GM21360 (cell line): ENCODE results near the gene COL6A2.

Experiments used
- ATAC-seq: cut with Tn5 transposase; IDR thresholded peaks from one replicate; pipeline ENCODE4 v1.9.1; 2021; ENCODE audit warnings: mild to moderate bottlenecking, moderate library complexity; ENCODE audit not compliant: unreplicated experiment

COL6A2 gene

GRCh38 chr21:46111857-46112724, 14.2 kb downstream of the COL6A2 start:
- ATAC-seq: no peak

DNA sequence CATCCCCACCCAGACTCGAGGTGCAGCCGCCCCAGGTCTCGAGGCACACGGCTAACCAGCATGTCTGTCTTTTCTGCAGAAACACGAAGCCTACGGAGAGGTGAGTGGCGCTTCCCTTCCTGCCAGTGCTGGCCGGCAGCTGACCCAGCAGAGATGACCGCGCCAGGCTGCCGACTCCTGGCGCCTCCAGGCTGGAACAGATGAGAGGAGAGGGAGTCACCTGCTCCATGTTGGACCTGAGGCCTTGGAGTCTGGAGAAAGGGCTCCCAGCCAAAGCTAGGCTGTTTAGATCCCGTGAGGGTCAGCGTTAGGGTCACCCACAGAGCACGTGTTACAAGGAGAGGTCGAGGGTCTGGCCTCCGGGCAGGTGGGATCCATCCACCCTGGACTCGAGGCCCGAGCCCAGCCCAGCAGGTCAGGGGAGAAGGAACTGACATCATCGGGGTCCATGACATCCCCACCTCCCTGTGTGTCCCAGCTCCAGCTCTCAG, 14.9 kb downstream of the COL6A2 start:
- no peak for ATAC-seq

DNA sequence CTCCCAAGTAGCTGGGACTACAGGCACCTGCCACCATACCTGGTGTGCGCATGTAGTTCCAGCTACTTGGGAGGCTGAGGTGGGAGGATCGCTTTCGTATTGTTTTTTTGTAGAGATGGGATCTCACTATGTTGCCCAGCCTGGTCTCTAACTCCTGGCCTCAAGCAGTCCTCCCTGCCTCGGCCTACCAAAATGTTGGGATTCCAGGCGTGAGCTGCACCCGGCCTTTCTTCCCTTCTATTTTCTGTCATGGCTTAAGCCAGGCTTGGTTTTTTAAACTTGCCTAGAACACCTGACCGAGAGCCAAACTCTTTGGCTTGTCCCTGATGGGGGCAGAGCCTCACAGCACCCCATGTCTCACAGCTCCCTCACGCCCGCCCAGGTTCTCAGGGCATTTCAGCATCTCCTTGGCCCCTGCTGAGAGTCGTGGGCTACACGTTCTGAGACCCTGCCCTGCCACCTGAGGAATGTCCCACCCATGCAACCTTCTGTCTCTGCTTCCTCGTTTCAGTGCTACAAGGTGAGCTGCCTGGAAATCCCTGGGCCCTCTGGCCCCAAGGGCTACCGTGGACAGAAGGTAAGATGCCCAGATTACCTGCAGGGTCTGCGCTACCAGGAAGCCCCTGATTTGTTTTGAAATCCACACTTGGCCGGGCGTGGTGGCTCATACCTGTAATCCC, 15.7 kb downstream of the COL6A2 start:
- no peak for ATAC-seq

DNA sequence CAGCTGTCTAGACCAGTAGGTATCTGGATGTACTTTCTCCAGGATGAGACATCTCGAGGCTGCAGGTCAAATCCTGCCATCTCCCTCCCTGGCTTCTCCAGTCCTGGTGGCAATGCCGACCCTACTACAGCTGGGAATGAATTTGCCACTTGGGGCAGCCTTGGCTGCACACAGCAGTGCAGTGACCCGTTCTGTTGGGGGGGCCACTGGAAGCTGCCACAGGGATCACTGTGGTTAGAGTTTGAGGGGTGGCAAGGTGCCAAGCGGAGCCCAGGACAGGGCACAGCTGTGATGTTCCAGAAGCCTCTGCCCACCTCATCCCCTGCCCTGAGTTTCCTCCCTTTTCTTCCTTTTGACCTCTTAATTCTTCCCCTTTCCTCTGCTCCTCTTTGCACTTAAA, 17.1 kb downstream of the COL6A2 start:
- ATAC-seq: no peak

GRCh38 chr21:46115441-46116188, 17.7 kb downstream of the COL6A2 start:
- ATAC-seq: no peak

DNA sequence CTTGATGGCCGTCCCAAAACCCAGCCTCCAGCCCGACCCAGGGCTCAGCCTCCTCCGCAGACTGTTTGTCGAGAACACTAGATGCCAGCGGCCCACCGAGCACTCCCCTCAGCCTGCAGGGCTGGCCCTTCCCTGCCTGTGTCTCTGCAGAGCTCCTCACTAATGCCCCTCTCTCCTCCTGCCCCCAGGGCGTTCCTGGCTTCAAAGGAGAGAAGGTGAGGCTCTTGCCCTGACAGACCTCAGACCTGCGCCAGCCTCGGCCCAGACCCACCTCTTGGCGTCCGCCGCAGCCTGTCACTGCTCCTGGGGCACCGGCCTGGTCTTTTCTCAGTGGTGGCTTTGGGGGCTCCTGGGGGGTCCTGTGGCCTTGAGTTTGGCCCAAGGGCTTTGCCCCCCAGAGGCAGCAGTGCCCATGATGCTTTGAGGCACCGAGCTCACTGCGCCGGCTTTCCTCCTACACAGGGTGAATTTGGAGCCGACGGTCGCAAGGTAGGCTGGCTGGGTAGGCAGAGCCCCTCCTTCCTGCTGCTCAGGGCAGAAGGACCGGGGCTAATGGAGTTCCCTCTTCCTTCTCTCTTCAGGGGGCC, 18.4 kb downstream of the COL6A2 start:
- ATAC-seq: no peak

DNA sequence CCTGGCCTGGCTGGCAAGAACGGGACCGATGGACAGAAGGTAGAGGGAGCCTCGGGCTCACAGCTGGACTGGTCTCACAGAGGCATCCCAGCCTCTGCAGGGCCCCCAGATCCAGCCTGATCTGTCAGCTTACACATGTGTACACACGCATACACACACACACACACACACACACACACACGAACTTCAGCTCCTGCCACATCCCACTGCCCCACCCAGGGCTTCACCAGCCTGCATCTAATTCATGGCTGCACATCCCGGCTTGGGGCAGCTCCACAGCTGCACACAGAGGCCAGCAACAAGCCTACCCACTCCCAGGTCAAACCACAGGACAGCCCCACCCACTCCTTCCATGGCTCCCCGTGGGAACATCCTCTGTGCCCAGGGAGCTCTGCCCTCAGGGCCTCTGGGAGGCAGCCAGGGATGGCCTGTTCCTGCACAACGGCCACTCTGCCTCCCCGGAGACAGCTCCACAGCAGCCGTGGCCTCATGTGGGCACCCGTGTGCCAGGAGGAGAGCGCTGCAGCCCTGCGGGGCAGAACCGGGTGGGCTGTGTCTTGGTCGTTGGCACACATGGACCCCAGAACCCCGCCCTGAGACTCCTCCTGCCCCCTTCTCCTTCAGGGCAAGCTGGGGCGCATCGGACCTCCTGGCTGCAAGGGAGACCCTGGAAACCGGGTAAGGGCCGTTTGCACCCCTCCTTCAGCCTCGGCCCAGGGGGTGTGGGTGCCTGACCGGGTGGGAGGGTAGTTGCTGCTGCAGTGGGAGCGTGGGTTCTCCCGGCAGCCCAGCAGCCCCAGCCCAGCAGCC, 19.1 kb downstream of the COL6A2 start:
- no peak for ATAC-seq

DNA sequence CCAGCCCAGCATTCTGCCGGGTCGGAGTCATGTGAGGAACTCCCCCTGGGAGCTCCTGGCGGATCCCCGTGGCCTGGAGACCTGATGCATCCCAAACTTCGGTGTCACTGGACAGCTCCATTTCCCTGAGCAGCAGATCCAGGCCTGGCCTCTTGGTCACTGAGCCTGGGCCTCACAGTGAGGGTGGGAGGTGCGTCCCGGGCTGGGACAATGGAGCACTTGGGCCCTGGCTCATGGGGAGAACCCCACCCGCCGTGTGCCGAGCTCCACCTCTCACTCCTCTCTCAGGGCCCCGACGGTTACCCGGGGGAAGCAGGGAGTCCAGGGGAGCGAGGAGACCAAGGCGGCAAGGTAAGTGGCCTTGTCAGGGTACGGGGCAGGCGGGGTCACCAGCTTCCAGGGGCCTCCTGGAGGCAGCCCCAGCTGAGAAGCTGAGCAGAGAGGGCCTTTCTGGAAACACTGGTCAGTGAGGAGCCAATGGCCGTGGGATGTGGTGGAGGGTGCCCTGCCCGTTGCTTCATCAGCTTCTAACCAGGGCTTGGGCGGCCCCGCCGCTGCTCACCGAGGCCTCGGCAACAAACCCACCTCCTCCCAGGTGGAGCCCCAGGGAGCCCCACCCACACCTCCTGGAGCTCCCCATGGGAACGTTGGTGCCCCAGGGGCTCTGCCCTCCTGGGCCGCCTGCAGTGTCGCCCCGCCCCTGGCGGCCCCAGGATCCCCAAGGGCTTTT, 19.8 kb downstream of the COL6A2 start:
- ATAC-seq: no peak

- no peak for ATAC-seq
These were observed 20.6 kb downstream of the COL6A2 start for GRCh38 chr21:46118316-46119143.

GRCh38 chr21:46119144-46119636, 21.3 kb downstream of the COL6A2 start:
- ATAC-seq: no peak

DNA sequence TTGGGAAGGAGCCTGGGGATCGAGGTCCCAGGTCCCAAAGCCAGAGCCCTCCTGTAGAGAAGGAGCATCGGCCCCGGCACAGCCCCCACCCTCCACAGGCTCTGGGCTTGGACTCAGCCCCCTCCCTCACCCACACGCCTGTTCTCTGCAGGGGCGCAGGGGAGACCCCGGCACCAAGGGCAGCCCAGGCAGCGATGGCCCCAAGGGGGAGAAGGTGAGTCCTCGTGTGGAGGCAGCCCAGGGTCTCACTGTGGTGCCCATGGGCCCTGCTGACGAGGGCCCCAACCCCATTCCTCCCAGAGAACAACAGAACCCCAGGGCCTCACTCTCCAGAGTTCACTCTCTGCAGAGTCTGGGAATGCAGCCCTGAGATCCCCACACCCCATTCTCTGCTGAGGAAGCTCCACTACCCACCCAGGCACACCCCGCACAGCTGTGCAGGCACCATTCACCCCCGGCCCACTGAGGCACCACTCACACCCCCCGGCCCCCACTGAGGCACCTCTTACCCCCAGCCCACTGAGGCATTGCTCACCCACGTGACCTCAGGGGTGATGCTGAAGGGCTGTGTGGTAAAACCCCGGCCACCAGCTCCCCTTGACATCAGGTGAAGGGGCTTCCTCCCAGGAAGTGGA, 21.8 kb downstream of the COL6A2 start:
- no peak for ATAC-seq

- ATAC-seq: no peak
These were observed 22.7 kb downstream of the COL6A2 start for GRCh38 chr21:46120301-46121285.

DNA sequence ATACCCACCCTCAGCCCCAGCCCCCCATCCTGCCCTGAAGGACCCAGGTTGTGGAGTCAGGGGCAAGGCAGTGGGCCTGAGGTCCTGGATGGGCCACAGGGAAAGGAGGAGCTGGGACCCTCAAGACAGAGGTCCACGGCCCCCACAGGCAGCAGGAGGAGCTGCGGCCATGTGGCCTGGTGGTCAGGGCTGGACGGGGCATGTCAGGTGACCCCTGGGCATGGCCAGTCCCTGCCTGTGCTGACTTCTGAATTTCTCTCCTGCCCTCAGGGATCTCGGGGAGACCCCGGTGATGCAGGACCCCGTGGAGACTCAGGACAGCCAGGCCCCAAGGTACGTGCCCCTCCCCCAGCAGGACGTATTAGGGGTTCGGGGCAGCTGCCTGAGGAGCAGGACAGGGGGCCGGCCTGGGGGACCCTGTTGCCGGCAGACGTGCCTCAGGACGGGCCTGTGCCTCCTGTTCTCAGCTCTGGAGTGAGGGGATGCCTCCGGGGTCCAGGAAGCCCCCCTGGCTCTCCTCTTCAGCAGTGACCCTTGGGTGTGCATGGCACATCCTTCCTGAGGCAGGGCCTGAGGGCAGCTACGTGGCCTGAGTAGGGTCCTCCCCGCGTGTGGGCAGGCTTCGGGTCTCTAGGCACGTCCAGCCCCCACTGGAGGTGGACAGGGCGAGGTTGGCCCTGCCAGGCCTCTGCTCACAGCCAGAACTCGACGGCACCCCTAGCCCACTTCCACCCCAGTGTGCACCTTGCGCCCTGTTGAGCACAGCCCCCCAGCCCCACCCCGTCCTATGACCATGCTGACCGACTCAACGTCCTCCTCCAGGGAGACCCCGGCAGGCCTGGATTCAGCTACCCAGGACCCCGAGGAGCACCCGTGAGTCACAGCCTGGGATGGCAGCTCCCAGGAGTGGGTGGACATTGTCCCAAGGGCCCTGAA, 23.6 kb downstream of the COL6A2 start:
- no peak for ATAC-seq

GRCh38 chr21:46122237-46122671, 24.3 kb downstream of the COL6A2 start:
- ATAC-seq: no peak

DNA sequence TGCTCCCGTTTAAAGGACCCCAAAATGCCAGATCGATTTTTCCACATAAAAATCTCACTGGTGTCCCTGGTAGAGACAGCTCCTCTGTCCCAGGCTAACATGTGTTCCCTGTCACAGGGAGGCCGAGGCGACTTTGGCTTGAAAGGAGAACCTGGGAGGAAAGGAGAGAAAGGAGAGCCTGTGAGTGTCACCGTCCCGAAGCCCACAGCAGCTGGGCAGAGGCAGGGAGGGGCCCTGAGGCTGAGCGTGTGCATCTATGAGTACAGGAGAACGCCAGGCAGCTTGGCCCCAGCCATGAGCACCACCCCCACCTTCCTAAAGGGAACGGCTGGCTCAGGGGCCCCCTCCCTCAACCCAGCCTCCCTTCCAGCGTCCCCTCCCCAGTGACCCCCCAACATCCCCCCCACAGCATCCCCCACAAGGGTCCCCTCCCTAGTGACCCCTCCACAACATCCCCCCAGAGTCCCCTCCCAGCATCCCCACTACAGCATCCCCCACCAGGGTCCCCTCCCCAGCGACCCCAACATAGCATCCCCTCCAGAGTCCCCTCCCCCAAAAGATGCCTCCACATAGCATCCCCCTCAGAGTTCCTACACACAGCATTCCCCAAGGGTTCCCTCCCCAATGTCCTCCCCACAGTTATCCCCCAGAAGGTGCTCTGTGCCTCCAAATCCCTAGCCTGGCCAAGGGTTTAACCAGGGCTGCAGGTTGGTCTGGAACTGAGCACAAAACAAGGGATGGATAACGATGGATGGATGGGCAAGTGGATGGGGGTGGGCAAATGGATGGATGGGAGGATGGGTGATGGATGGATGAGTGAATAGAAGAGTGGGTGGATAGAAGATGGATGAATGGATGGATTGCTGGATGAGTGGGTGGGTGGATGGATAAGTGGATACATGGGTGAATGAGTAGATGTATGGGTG, 25.1 kb downstream of the COL6A2 start:
- no peak for ATAC-seq
